ENCODE measurements around the gene MBNL2. TPM values are rescaled to one million over a fixed set of nuclear protein-coding genes. Genes with fewer than 3 reads are reported as not detected.

MBNL2 gene
- total RNA-seq, 2 experiments from 2014 or later, result 15.8 to 16.1 TPM

DNA sequence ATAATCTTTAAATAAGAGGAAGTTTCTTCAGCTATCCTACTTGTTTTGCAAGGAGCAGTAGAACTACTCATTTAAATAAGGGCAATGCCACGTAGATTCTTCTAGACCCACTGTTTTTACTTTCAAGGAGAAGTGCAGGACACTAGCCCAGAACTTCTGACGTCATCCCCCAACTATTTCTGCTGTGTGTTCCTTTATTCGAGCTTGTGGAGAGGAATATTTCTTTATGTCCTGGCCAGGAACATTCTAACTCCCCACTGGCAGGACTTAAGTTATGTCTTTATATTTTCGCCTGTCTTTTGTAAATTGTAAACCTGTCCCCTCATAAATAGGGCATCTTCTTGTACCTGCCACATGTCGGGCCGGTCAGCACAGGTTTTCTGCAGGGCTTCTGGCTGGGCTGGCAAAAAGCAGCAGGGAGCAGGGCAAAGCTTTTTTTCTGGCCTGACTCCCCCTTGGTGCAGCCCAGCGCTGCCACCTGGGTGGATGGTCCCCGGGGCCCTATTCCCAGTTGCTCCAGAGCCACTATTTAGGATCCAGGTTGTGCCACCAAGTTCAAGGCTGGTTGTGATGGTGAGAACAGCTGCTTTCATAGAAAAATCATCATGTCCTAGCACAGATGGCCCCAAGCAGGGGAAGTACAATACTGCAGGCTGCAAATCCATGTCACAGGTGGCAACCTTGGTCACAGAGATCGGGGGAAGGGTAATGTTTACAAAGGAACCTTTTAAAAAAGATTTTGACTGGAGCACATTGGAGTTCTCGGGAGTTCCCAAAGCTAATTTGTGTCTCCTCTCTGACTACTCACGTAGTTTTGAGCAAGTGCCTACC lies 1.8 kb downstream of the MBNL2 start:
- Mint-ChIP-seq H3K9me3 (no peaks in the 10 kb centered on the region), H3K36me3 (ENCODE audit: low read depth) (no peaks in the 10 kb centered on the region), H3K4me1 (ENCODE audit: low read depth) (peaks cover 39% of the 10 kb centered on the region), H3K27me3 (no peaks in the 10 kb centered on the region), H3K4me3 (peak overlapping the region; percentile 79), H3K27ac (peak overlapping the region; percentile 92)
- CTCF ChIA-PET, result interaction anchor here (0.8 to 4.0 kb wide), 7 partner anchors 11 to 209 kb away, joined by 3 to 37 read pairs (median 6); no protein-coding TSS in a partner anchor
- intact Hi-C loops (cut with micrococcal nuclease), result loop anchor here (10.0 kb wide), 3 partner anchors 71 to 211 kb away; partner anchors contain the start of gene RAP2A
- ATAC-seq (no peak), DNase-seq (peak; percentile 35)
- POLR2A ChIA-PET, result interaction anchor here (0.7 to 4.0 kb wide), 8 partner anchors 9 to 210 kb away, joined by 3 to 14 read pairs (median 4); partner anchors contain the start of gene RAP2A
- no peak for TF ChIP-seq CTCF (IDR thresholded peaks at IDR 0.05)

DNA sequence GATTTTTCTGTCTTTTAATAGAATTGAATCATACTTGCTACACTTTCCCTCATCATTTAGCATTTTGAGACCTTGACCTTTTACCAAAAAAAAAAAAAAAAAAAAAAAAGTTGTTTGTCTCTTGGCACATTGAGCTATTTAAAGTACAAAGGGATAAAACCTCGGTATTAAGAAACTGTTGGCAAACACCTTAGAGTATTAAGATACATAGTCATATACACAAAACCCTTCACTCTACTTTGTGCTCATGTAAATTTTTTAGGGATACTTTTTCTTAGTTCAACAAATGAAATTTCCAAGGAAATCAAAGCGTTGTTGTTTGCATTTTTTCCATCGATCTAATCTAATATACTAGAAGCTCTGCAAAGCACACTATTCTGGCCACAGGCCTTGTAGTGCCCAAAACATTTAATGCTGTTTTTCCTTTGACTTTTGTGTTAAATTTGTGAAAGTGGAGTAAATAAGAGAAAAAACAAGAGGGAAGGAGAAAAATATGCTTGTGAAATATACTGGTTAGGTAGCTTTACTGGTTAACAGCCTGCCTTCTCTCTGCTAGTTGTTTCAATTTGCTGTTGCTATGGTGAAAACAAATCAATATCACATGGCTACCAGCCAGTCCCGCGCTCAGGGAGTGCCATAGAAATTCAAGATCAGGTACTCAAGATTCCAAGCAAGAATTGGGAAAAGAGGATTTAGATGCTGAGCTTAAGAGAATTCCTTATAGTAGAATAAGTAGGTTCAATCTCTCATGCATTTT lies 2.6 kb downstream of the MBNL2 start:
- no peak for ATAC-seq
- intact Hi-C loops (cut with micrococcal nuclease), result loop anchor here (5.0 to 10.0 kb wide), 4 partner anchors 70 to 210 kb away; partner anchors contain the start of gene RAP2A
- no peaks in the 10 kb centered on the region for H3K27me3 Mint-ChIP-seq
- H3K9me3 Mint-ChIP-seq, result no peaks in the 10 kb centered on the region
- H3K4me1 Mint-ChIP-seq (ENCODE audit: low read depth), result peaks cover 42% of the 10 kb centered on the region
- H3K4me3 Mint-ChIP-seq, result peak overlapping the region; percentile 79
- peak; percentile 48 for DNase-seq
- POLR2A ChIA-PET, result interaction anchor here (0.8 to 4.0 kb wide), 5 partner anchors 33 to 209 kb away, joined by 3 to 14 read pairs (median 4); partner anchors contain the start of gene RAP2A
- no peak for TF ChIP-seq CTCF (IDR thresholded peaks at IDR 0.05)
- peak overlapping the region; percentile 92 for H3K27ac Mint-ChIP-seq
- CTCF ChIA-PET, result interaction anchor here (1.0 to 4.0 kb wide), 9 partner anchors 12 to 135 kb away, joined by 3 to 37 read pairs (median 3); no protein-coding TSS in a partner anchor
- H3K36me3 Mint-ChIP-seq (ENCODE audit: low read depth), result peaks cover 2% of the 10 kb centered on the region

- intact Hi-C loops (cut with micrococcal nuclease), result loop anchor here (5.0 to 10.0 kb wide), 4 partner anchors 69 to 209 kb away; partner anchors contain the start of gene RAP2A
Observed at GRCh38 chr13:97225533-97225932, 3.4 kb downstream of the MBNL2 start.

DNA sequence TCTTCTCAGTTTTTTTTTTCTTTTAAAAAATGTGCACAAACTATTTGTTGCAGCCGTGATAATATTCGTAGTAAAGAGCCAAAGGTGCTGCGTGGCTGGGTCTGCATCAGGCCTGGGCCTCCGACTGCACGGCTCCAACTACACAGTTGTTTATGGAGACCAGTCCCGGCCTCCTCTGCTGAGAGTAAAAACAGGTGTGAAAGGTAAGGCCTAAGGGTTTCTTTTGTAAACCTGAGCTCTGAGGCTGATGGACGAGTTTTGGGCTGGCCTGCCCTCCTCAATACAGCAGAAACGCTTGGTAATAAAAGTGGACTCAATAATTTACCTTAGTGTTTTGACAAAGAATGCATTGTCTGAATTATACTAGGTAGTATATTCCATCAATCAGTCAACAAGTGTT lies 3.9 kb downstream of the MBNL2 start:
- Mint-ChIP-seq H3K4me1 (ENCODE audit: low read depth) (peaks cover 49% of the 10 kb centered on the region), H3K27me3 (no peaks in the 10 kb centered on the region), H3K36me3 (ENCODE audit: low read depth) (peaks cover 2% of the 10 kb centered on the region), H3K27ac (peak overlapping the region; percentile 92), H3K9me3 (no peaks in the 10 kb centered on the region), H3K4me3 (peak overlapping the region; percentile 79)
- ChIA-PET CTCF (interaction anchor here (0.9 to 2.3 kb wide), 8 partner anchors 10 to 133 kb away, joined by 3 to 14 read pairs (median 3); no protein-coding TSS in a partner anchor), POLR2A (interaction anchor here (0.7 to 4.0 kb wide), 3 partner anchors 11 to 208 kb away, joined by 3 to 14 read pairs (median 4); partner anchors contain the start of gene RAP2A)
- intact Hi-C loops (cut with micrococcal nuclease), result loop anchor here (5.0 to 10.0 kb wide), 4 partner anchors 69 to 209 kb away; partner anchors contain the start of gene RAP2A
- no peak for DNase-seq
- no peak for ATAC-seq
- TF ChIP-seq CTCF (IDR thresholded peaks at IDR 0.05), result no peak

More at GRCh38 chr13:97225533-97225932, 3.4 kb downstream of the MBNL2 start:
- no peaks in the 10 kb centered on the region for H3K27me3 Mint-ChIP-seq
- DNase-seq (peak; percentile 17), ATAC-seq (no peak)
- no peak for TF ChIP-seq CTCF (IDR thresholded peaks at IDR 0.05)
- peak overlapping the region; percentile 92 for H3K27ac Mint-ChIP-seq
- H3K4me1 Mint-ChIP-seq (ENCODE audit: low read depth), result peaks cover 47% of the 10 kb centered on the region
- ChIA-PET POLR2A (interaction anchor here (0.6 to 4.0 kb wide), 5 partner anchors 12 to 208 kb away, joined by 3 to 14 read pairs (median 4); partner anchors contain the start of gene RAP2A), CTCF (interaction anchor here (0.9 to 4.0 kb wide), 9 partner anchors 11 to 134 kb away, joined by 3 to 37 read pairs (median 3); no protein-coding TSS in a partner anchor)
- peaks cover 2% of the 10 kb centered on the region for H3K36me3 Mint-ChIP-seq (ENCODE audit: low read depth)
- no peaks in the 10 kb centered on the region for H3K9me3 Mint-ChIP-seq
- H3K4me3 Mint-ChIP-seq, result peak overlapping the region; percentile 79
